HUDEP-2 (cell line): ENCODE results near the gene PPP1R12A.
"Not testable (repeated sequence)": the region's sequence is repeated elsewhere in the genome, so short reads cannot be mapped to it uniquely, and the experiment has no call there.

ENCODE experiments used
- DNase-seq, 76 experiments: peaks; one replicate each; lab custom pipeline; 2025; ENCODE audit not compliant: unreplicated experiment in 76 of 76; lab: John Stamatoyannopoulos, UW

PPP1R12A gene

DNA sequence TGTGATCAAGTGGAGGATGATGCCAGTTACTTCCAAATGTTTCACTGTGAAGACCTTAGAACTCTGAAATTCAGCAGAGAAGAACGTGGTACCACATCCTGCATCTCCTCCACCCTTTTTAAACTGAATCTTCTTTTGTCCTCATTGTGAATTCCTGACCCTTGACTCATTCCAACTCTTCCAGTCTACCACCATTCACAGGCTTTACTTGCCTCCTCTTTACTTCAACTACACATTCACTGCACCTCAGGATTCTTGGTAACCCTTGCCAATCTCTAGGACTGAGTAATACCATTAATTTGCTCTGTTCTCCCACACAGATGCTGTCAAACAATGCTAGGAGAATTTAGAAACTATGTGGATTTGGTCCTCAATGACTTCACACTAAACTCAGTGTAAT, 37.3 kb downstream of the PPP1R12A start:
- DNase-seq, result no peak

DNA sequence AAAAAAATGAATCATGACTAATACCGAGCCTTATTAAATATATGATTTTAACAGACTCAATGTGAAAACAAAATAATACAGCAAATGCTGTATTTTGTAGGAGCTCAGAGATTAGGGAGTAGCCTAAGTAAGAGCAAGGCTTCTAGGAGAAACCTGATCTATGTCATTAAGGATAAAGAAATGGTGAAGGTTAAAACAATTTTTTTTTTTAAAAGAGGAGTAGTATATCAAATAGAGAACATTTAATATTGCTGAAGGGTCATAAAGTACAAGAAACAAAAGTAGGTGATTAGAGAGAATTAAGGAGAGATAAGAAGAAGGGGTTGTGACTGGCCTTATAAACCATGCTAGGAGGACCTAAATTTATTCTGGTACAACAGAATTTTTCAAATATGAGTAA, 39.1 kb downstream of the PPP1R12A start:
- DNase-seq, result no peak

DNA sequence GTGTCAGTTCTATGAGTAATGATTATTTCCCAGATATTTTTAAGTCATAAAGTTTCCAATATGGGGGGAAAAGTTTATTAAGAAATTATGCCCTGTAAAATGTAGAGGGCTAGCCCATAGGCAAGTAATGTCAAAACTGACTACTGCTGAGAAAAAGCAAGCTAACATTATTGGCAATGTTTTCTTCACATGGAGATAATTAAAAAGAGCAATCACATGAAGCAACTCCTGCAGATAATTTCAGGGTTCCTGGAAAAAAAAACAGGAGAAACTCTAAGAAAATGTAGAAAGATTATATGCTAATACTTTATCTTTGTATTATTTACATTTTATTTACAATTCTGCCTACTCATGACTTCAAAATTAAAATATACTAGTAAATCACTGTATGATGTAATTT, 39.8 kb downstream of the PPP1R12A start:
- DNase-seq, result no peak

GRCh38 chr12:79891506-79892162, 43.3 kb downstream of the PPP1R12A start:
- peak in 1 of 76 experiments; percentile 8 for DNase-seq

- DNase-seq, result no peak
Measured at GRCh38 chr12:79887890-79888289, 47.0 kb downstream of the PPP1R12A start.

GRCh38 chr12:79886917-79887519, 47.9 kb downstream of the PPP1R12A start:
- DNase-seq, result peak in 23 of 76 experiments; percentile 2 to 46 (median 13)

DNA sequence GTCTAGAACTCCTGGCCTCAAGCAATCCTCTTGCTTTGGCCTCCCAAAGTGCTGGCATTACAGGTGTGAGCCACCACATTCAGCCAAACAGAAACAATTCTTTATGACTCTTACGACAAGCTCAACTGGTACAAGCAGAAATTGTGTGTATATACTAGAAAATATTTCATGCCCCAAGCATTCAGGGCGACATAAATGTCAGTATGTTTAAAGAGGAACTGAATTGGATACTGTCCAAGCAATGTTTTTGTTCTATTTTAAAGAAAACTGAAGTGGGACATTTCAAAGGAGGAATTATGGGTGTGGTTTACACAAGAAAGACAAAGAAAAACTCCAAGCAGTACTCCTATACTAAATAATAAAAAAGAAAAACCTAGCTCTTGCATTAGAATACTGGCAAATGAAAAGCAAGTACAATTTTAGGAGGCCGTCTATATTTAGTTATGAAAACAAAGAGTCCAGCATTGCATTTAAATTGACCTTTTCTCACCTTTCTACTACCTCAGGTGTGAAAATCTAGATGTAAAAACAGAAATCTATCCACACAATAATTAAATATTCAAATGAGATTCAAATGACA, 48.9 kb downstream of the PPP1R12A start:
- no peak for DNase-seq

GRCh38 chr12:79884401-79885006, 50.4 kb downstream of the PPP1R12A start:
- DNase-seq, result no peak

DNA sequence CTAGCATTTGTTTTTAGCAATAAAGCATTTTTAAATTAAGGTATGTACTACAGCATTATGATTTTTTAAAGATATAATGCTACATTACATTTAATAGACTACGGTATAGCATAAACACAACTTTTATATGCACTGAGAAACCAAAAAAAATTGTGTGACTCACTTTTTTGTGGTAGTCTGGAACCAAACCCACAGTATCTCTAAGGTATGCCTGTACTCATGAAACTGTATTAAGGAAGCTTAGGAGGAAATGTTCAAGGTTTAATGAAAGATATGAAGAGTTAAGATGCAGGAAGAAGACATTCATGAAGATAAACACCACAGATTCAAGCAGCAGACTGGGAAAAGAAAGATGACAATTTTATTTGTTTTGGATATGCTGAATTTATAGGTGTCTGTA, 51.7 kb downstream of the PPP1R12A start:
- no peak for DNase-seq

DNA sequence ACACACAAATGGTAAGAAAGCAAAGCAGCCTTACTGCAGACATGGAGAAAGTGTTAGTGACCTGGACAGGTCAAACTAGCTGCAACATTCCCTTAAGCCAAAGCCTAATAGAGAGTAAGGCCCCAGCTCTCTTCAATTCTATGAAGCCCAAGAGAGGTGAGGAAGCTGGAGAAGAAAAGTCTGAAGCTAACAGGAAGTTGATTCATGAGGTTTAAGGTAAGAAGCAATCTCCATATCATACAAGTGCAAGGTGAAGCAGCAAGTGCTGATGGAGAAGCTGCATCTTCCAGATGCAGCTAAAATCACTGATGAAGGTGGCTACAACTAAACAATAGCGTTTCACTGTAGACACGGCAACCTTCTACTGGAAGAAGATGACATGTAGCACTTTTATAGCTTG, 53.5 kb downstream of the PPP1R12A start:
- no peak for DNase-seq

GRCh38 chr12:79878506-79878905, 56.4 kb downstream of the PPP1R12A start:
- not testable (repeated sequence) for DNase-seq

DNA sequence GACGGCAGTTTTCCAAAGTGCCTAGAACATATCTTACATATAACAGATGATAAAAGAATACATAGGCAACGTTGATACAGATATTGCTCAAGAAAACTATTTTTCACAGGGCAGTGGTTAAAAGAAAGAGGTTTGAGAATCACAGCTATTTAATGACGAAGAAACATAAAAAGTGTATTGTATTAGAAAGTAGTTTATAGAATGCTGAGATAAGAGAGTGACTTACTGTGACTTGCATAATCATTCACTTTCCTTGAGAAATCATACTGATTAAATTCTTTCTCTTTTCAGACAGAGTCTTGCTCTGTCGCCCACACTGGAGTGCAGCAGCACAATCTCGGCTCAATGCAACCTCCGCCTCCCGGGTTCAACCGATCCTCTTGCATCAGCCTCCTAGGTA, 57.7 kb downstream of the PPP1R12A start:
- DNase-seq, result no peak

DNA sequence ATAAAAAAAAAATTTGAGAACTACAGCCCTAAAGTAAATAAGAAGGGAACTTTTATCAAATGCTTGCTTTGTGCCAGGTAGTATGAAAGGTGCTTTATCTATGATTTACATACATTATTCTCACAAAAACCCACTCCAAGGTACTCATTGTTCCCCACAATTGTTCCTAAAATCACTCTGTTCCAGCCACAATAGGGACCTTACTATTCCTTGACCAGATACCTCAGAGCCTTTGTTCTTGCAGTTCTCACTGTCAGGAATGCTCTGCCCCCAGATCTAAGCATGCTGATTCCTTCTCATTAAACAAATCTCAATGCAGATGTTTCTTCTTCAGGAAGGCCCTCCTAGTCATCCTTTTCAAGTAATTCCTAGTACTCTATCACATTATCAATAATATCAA, 60.2 kb downstream of the PPP1R12A start:
- DNase-seq, result no peak

DNA sequence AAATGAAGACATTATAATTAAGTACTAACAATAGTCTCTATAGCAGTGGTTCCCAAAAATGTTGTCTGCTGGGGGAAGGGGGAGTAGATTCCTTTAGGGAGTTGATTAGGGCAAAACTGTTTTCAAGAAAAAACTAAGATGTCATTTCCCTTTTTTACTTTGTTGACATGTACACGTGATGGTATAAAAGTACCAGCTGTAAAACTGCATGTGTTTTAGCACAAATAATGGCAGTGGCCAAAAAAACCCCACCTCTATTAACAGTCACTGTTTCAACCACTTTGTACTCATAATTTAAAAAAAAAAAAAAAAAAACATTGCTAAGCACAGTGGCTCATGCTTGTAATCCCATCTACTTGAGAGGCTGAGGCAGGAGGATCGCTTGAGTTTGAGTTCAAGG, 61.7 kb downstream of the PPP1R12A start:
- DNase-seq, result no peak

DNA sequence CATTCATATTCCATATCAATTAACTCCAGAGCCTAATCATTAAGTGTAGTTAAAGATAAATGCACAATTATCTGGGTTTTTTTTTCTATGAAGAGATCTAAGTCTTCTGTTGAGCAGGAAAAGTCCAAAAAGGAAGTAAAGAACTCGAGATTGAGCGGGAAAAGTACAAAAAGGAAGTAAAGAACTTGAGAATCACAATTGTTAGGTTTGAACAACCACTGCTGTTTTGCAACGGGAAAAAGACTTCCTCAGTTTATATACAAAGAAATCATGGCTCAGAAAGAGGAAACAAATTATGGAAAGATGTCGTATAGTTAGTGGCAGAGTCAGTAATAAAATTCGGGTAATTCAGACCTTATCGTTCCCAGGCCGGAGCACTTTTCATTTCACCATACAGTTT, 63.3 kb downstream of the PPP1R12A start:
- no peak for DNase-seq

- DNase-seq, result no peak
Measured at GRCh38 chr12:79870916-79871315, 64.0 kb downstream of the PPP1R12A start.

DNA sequence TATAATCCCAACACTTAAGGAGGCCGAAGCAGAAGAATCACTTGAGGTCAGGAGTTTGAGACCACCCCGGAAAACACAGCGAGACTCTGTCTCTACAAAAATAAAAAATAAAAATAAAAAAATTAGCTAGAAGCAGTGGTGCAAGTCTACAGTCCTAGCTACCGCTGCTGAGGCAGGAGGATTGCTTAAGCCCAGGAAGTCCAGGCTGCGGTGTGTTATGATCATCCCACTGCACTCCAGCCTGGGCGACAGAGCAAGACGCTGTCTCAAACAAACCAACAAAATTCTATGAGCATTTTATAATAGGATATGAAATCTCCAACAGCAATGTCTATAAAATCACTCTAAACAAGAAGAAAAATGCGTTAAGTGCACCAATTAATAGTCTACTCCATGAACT, 75.3 kb downstream of the PPP1R12A start:
- DNase-seq, result no peak

GRCh38 chr12:79858518-79858917, 76.4 kb downstream of the PPP1R12A start:
- no peak for DNase-seq

- DNase-seq, result no peak
Measured at GRCh38 chr12:79857675-79858074, 77.2 kb downstream of the PPP1R12A start.

DNA sequence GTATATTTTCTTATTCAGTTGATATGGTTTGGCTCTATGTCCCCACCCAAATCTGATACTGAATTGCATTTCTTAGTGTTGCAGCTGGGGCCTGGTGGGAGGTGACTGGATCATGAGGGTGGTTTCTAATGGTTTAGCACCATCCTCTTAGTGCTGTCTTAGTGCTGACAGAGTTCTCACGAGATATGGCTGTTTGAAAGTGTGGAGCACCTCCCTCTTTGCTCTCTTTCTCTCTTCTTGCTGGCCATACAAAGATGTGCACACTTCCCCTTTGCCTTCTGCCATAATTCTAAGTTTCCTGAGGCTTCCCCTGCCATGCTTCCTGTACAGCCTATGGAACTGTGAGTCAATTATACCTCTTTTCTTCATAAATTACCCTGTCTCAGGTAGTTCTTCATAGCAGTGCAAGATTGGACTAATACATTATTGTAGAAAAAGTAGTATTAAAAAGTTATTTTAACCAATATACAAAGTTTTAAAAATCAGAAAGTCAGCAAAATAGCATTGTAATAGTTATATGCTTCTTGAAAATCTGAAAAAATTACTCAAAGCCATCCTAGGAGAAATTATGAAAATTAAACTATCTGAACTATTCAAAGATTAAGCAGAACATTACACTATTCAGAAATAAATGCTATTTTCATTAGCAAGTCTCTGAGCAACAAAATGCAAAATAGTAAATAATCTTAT, 84.1 kb downstream of the PPP1R12A start:
- no peak for DNase-seq

- no peak for DNase-seq
Measured at GRCh38 chr12:79848339-79848738, 86.6 kb downstream of the PPP1R12A start.
